Esophagus muscularis mucosa (tissue), 4 donors: ENCODE data around the gene HELZ2. TPM values are rescaled to one million over a fixed set of nuclear protein-coding genes. Genes with fewer than 3 reads are reported as not detected.
A peak's percentile ranks its signal among the peaks of the same experiment; 100 is the strongest.

ENCODE experiments used
- DNase-seq: peaks from one replicate; pipeline ENCODE4 v3.0.0-alpha.2; 2017; ENCODE audit errors: extremely low spot score
- H3K27ac ChIP-seq, 4 donors: fragments of 200-600 bp; sonication (generic); replicated peaks in 1 of 4; 1 replicate in 3 of 4; 2 replicates in 1 of 4; pipeline ENCODE4 v1.5.1; 2016 to 2019; ENCODE audit warnings: mild to moderate bottlenecking in 1 of 4
- H3K27me3 ChIP-seq, 4 donors: fragments of 200-600 bp; sonication (generic); one replicate each; pipeline versions ENCODE4 v1.5.1 to v1.6.0; 2016 to 2019
- H3K36me3 ChIP-seq, 4 donors: fragments of 200-600 bp; sonication (generic); one replicate each; pipeline ENCODE4 v1.5.1; 2016 to 2019
- H3K4me1 ChIP-seq, 4 donors: fragments of 200-600 bp; sonication (generic); one replicate each; pipeline ENCODE4 v1.5.1; 2016 to 2019
- H3K4me3 ChIP-seq, 4 donors: fragments of 200-600 bp; sonication (generic); 1 replicate in 2 of 4; 2 replicates in 2 of 4; pipeline ENCODE4 v1.5.1; 2016 to 2019; ENCODE audit warnings: mild to moderate bottlenecking in 4 of 4, moderate library complexity in 1 of 4
- H3K9me3 ChIP-seq, 4 donors: fragments of 200-600 bp; sonication (generic); 1 replicate in 3 of 4; 2 replicates in 1 of 4; pipeline ENCODE4 v1.5.1; 2016 to 2019
- CTCF ChIP-seq, 3 experiments: fragments of 200-600 bp in 2 of 3; fragments of 450-650 bp in 1 of 3; sonication (generic) in 2 of 3; IDR thresholded peaks; one replicate each; pipeline ENCODE4 v1.5.1; 2017 to 2019; ENCODE audit warnings: antibody characterized with exemption in 3 of 3, mild to moderate bottlenecking in 2 of 3, moderate library complexity in 1 of 3
- EP300 ChIP-seq: sonication (generic); formaldehyde crosslinking; IDR thresholded peaks from one replicate; pipeline ENCODE4 v1.6.1; 2017; ENCODE audit warnings: antibody characterized with exemption
- POLR2A ChIP-seq: fragments of 450-650 bp; IDR thresholded peaks from one replicate; pipeline ENCODE4 v1.6.1; 2017; ENCODE audit warnings: antibody characterized with exemption, moderate library complexity, mild to moderate bottlenecking, low read depth
- POLR2AphosphoS5 ChIP-seq, 2 donors: sonication (generic); formaldehyde crosslinking; IDR thresholded peaks; one replicate each; pipeline ENCODE4 v1.6.1; 2017; ENCODE audit warnings: antibody characterized with exemption in 2 of 2
- WGBS: methylation state at CpG from one replicate; pipeline ENCODE4 v1.1.5; 2018; 5-methylcytosine and 5-hydroxymethylcytosine counted together
- intact Hi-C: fragments of 100-400 bp; cut with DNase I; formaldehyde crosslinking; loops from one replicate; pipeline ENCODE4 v1.15.1; 2023
- total RNA-seq, 4 donors: library from RNA; depleted of rRNA; stranded (reverse); fragments of >200 nt; gene quantifications; one replicate each; pipeline versions ENCODE4 v1.1.0 to v1.2.1, GENCODE V29; 2016

HELZ2 gene
- total RNA-seq, 4 donors from 2014 or later: 19.5 to 36.9 (median 30.3) TPM

- H3K27me3 ChIP-seq: peaks cover 0 to 10% (median 0%) of the 10 kb centered on the region in 4 donors
- H3K4me3 ChIP-seq: no peak overlapping the region
- no peak for TF ChIP-seq POLR2AphosphoS5 (IDR thresholded peaks at IDR 0.05)
- TF ChIP-seq CTCF (IDR thresholded peaks at IDR 0.05): no peak
- no peak for TF ChIP-seq EP300
- TF ChIP-seq POLR2A: no peak
- H3K9me3 ChIP-seq: no peaks in the 10 kb centered on the region
- no peaks in the 10 kb centered on the region for H3K36me3 ChIP-seq
- no peak for DNase-seq
- peaks cover 12 to 24% (median 16%) of the 10 kb centered on the region in 4 donors for H3K4me1 ChIP-seq
- intact Hi-C loops: no loop called here
- 82% methylated on average over 25 of the region's 26 CpGs for WGBS
- no peak overlapping the region for H3K27ac ChIP-seq
Observed at GRCh38 chr20:63578224-63579016, 4.4 kb upstream of the HELZ2 start.

- Histone ChIP-seq H3K27me3 (peaks cover 0 to 10% (median 0%) of the 10 kb centered on the region in 4 donors), H3K4me1 (peaks cover 18 to 31% (median 23%) of the 10 kb centered on the region in 4 donors), H3K4me3 (no peak overlapping the region), H3K9me3 (no peaks in the 10 kb centered on the region), H3K27ac (no peak overlapping the region), H3K36me3 (peaks cover 0 to 6% (median 5%) of the 10 kb centered on the region in 4 donors)
- intact Hi-C loops: no loop called here
- WGBS: 70% methylated on average over 19 of the region's 19 CpGs
- TF ChIP-seq POLR2A (no peak), CTCF (IDR thresholded peaks at IDR 0.05) (no peak), POLR2AphosphoS5 (IDR thresholded peaks at IDR 0.05) (no peak), EP300 (no peak)
- DNase-seq: no peak
Observed at GRCh38 chr20:63577317-63577894, 3.4 kb upstream of the HELZ2 start.

- TF ChIP-seq EP300: no peak
- no peak for TF ChIP-seq POLR2A
- no peak for TF ChIP-seq CTCF (IDR thresholded peaks at IDR 0.05)
- TF ChIP-seq POLR2AphosphoS5 (IDR thresholded peaks at IDR 0.05): no peak
- peaks cover 0 to 10% (median 0%) of the 10 kb centered on the region in 4 donors for H3K27me3 ChIP-seq
- peaks cover 0 to 12% (median 10%) of the 10 kb centered on the region in 4 donors for H3K36me3 ChIP-seq
- H3K9me3 ChIP-seq: no peaks in the 10 kb centered on the region
- no peak for DNase-seq
- H3K4me3 ChIP-seq: no peak overlapping the region
- intact Hi-C loops: no loop called here
- H3K27ac ChIP-seq: no peak overlapping the region
- 71% methylated on average over 7 of the region's 7 CpGs for WGBS
- H3K4me1 ChIP-seq: peaks cover 21 to 36% (median 26%) of the 10 kb centered on the region in 4 donors
Observed at GRCh38 chr20:63576311-63576710, 2.3 kb upstream of the HELZ2 start.

GRCh38 chr20:63574829-63575743, 1.0 kb upstream of the HELZ2 start:
- WGBS: 65% methylated on average over 19 of the region's 28 CpGs
- DNase-seq: no peak
- Histone ChIP-seq H3K36me3 (peaks cover 0 to 12% (median 10%) of the 10 kb centered on the region in 4 donors), H3K4me3 (peak overlapping the region in 3 of 4 donors; percentile 81 to 93 (median 87)), H3K9me3 (no peaks in the 10 kb centered on the region), H3K27me3 (peaks cover 0 to 10% (median 0%) of the 10 kb centered on the region in 4 donors), H3K4me1 (peaks cover 21 to 36% (median 26%) of the 10 kb centered on the region in 4 donors), H3K27ac (peak overlapping the region in 3 of 4 donors; percentile 83 to 89 (median 83))
- TF ChIP-seq CTCF (IDR thresholded peaks at IDR 0.05) (no peak), POLR2A (no peak), EP300 (no peak), POLR2AphosphoS5 (IDR thresholded peaks at IDR 0.05) (no peak)
- intact Hi-C loops: loop anchor here (5.0 kb wide), 1 partner anchor 52 kb away; the partner anchor contains the start of gene GMEB2
